ENCODE data around the gene TRABD2A. TPM values are rescaled to one million over a fixed set of nuclear protein-coding genes. Genes with fewer than 3 reads are reported as not detected.

Gene TRABD2A
- total RNA-seq, 1 donor from 2014 or later: 1.0 TPM

DNA sequence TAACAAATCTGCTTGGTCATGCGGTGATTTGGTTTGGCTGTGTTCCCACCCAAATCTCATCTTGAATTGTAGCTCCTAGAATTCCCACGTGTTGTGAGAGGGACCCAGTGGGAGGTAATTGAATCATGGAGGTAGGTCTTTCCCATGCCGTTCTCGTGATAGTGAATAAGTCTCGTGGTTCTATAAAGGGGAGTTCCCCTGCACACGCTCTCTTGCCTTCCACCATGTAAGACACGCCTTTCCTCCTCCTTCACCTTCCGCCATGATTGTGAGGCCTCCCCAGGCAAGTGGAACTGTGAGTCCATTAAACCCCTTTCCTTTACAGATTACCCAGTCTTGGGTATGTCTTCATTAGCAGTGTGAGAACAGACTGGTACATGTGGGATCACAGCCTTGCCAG lies 36.7 kb downstream of the TRABD2A start:
- no peak overlapping the region for H3K4me3 ChIP-seq (ENCODE audit: low read length in 3 of 3)
- no peak overlapping the region for H3K9ac ChIP-seq (ENCODE audit: low read depth in 1 of 3, low read length in 3 of 3)
- H3K9me3 ChIP-seq (ENCODE audit: control insufficient read depth in 3 of 3, low read length in 3 of 3): no peaks in the 10 kb centered on the region
- H3K27ac ChIP-seq (ENCODE audit: low read depth, low read length): no peak overlapping the region
- H3K36me3 ChIP-seq (ENCODE audit: control insufficient read depth in 3 of 3, insufficient read depth in 3 of 3, low read length in 3 of 3): no peaks in the 10 kb centered on the region
- peaks cover 0 to 4% (median 0%) of the 10 kb centered on the region in 3 donors for H3K27me3 ChIP-seq (ENCODE audit: control insufficient read depth in 3 of 3, insufficient read depth in 3 of 3, low read length in 3 of 3)
- H3K4me1 ChIP-seq (ENCODE audit: control insufficient read depth in 3 of 3, insufficient read depth in 3 of 3, low read length in 3 of 3): peaks cover 0 to 4% (median 0%) of the 10 kb centered on the region in 3 donors

DNA sequence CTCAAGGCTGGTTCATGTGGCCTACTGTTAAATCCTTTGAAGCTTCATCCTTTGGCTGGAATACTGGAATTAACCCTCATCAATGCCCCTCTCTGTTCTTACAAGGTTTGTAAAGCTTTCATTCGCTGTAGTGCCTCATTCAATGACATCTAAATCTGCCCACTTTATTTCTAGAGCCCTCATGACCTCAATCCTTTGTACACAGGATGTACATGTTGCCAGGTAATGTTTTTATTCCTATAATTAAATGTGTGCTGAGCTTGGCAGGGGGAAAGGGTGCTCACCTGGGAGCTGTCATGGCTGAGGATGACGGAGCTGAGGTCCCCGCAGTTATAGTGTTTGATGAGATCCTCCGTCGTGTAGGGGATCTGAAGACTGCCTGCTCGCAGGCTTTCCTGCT lies 39.3 kb downstream of the TRABD2A start:
- Histone ChIP-seq H3K4me1 (ENCODE audit: control insufficient read depth in 3 of 3, insufficient read depth in 3 of 3, low read length in 3 of 3) (no peaks in the 10 kb centered on the region), H3K27ac (ENCODE audit: low read depth, low read length) (no peak overlapping the region), H3K27me3 (ENCODE audit: control insufficient read depth in 3 of 3, insufficient read depth in 3 of 3, low read length in 3 of 3) (peaks cover 0 to 4% (median 0%) of the 10 kb centered on the region in 3 donors), H3K36me3 (ENCODE audit: control insufficient read depth in 3 of 3, insufficient read depth in 3 of 3, low read length in 3 of 3) (no peaks in the 10 kb centered on the region), H3K4me3 (ENCODE audit: low read length in 3 of 3) (no peak overlapping the region), H3K9ac (ENCODE audit: low read depth in 1 of 3, low read length in 3 of 3) (no peak overlapping the region), H3K9me3 (ENCODE audit: control insufficient read depth in 3 of 3, low read length in 3 of 3) (no peaks in the 10 kb centered on the region)

DNA sequence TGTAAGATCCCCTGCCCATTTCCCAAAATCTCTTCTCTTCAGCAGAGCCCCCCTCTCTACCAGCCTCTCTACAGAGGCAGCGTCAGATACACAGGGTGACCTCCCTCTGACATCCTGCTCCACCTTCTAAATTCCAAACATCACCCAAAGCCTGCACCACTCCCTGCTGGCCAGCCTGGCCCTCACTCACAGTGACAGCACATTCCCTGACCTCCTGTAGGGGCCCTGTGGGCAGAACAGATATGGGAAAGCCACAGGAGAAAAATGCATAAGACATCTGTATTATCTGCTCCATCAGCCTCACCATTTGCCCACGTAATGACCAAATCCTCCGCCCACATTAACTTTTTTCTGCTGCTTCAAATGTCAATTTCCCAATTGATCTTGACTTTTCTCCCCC lies 40.6 kb downstream of the TRABD2A start:
- peaks cover 0 to 4% (median 0%) of the 10 kb centered on the region in 3 donors for H3K27me3 ChIP-seq (ENCODE audit: control insufficient read depth in 3 of 3, insufficient read depth in 3 of 3, low read length in 3 of 3)
- no peak overlapping the region for H3K9ac ChIP-seq (ENCODE audit: low read depth in 1 of 3, low read length in 3 of 3)
- H3K36me3 ChIP-seq (ENCODE audit: control insufficient read depth in 3 of 3, insufficient read depth in 3 of 3, low read length in 3 of 3): no peaks in the 10 kb centered on the region
- H3K27ac ChIP-seq (ENCODE audit: low read depth, low read length): no peak overlapping the region
- peaks cover 0 to 4% (median 0%) of the 10 kb centered on the region in 3 donors for H3K9me3 ChIP-seq (ENCODE audit: control insufficient read depth in 3 of 3, low read length in 3 of 3)
- H3K4me3 ChIP-seq (ENCODE audit: low read length in 3 of 3): no peak overlapping the region
- no peaks in the 10 kb centered on the region for H3K4me1 ChIP-seq (ENCODE audit: control insufficient read depth in 3 of 3, insufficient read depth in 3 of 3, low read length in 3 of 3)

DNA sequence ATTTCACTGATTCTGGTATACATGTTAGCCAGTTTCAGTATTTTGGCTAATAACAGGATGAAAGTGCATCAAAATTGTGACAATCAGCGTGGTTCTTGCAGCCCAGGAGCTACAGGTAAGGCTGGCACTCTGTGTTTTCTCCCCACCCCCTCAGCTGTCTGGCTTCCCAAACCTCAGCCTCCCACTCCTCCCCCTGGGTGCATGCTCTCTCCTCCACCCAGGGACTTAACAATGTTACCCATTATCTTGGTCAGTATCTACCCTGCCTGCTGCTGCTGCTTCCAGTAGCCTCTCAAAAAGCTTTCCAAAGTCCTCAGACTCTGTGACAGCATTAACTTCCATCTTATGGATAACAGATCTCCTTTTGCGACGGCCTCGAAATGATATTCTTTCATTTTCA lies 41.0 kb downstream of the TRABD2A start:
- H3K27ac ChIP-seq (ENCODE audit: low read depth, low read length): no peak overlapping the region
- H3K36me3 ChIP-seq (ENCODE audit: control insufficient read depth in 3 of 3, insufficient read depth in 3 of 3, low read length in 3 of 3): no peaks in the 10 kb centered on the region
- no peaks in the 10 kb centered on the region for H3K4me1 ChIP-seq (ENCODE audit: control insufficient read depth in 3 of 3, insufficient read depth in 3 of 3, low read length in 3 of 3)
- peaks cover 0 to 4% (median 0%) of the 10 kb centered on the region in 3 donors for H3K9me3 ChIP-seq (ENCODE audit: control insufficient read depth in 3 of 3, low read length in 3 of 3)
- H3K4me3 ChIP-seq (ENCODE audit: low read length in 3 of 3): no peak overlapping the region
- peaks cover 0 to 4% (median 0%) of the 10 kb centered on the region in 3 donors for H3K27me3 ChIP-seq (ENCODE audit: control insufficient read depth in 3 of 3, insufficient read depth in 3 of 3, low read length in 3 of 3)
- H3K9ac ChIP-seq (ENCODE audit: low read depth in 1 of 3, low read length in 3 of 3): no peak overlapping the region

DNA sequence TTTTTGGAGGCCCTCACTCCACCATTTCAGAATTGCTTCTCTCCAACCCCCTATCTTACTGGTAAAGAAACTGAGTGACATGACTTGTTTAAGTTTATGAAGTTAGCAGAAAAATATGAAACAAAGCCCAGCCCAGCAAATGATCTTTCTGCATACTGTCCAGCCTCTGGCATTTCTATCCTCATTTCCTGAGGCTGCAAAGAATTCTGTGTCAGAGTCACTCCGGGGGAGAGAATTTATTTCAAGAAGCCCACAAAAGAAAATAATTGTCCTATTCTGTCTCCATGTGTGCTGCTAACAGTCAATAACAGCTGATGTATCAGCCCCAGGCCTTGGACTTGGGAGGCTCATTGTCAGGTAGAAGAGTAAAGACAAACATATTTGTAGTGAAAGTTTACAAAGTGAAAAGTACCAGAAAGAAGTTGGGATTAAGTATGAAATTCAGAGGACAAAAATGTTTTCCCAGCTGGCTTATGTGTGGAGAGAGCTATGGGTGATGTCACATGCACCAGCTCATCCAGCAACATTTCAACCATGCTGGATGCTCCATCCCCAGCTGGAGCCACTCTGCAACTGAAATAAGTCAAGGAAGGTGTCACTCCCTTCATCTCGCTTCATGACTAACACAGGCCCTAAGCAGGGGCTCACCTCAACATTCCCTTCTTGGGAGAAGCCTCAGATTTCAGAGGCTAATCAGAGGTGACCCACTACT lies 42.3 kb downstream of the TRABD2A start:
- Histone ChIP-seq H3K27me3 (ENCODE audit: control insufficient read depth in 3 of 3, insufficient read depth in 3 of 3, low read length in 3 of 3) (peaks cover 0 to 4% (median 0%) of the 10 kb centered on the region in 3 donors), H3K4me1 (ENCODE audit: control insufficient read depth in 3 of 3, insufficient read depth in 3 of 3, low read length in 3 of 3) (no peaks in the 10 kb centered on the region), H3K9ac (ENCODE audit: low read depth in 1 of 3, low read length in 3 of 3) (no peak overlapping the region), H3K27ac (ENCODE audit: low read depth, low read length) (no peak overlapping the region), H3K36me3 (ENCODE audit: control insufficient read depth in 3 of 3, insufficient read depth in 3 of 3, low read length in 3 of 3) (no peaks in the 10 kb centered on the region), H3K4me3 (ENCODE audit: low read length in 3 of 3) (no peak overlapping the region), H3K9me3 (ENCODE audit: control insufficient read depth in 3 of 3, low read length in 3 of 3) (peaks cover 0 to 4% (median 0%) of the 10 kb centered on the region in 3 donors)

DNA sequence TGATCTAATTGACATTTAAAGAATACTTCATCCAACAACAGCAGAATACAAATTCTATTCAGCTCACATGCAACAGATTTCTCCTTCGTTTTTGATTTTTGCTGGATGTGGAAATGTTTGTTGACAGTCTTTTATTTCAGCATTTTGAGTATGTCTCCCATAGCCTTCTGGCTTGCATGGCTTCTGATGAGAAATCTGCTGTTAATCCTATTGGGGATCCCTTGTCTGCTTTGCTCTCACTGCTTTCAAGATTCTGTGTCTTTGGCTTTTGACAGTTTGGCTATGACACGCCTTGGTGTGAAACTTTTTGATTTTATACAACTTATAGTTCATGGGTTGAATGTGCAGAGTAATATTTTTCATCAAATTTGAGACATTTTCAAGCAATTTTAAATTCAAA lies 44.7 kb downstream of the TRABD2A start:
- Histone ChIP-seq H3K4me3 (ENCODE audit: low read length in 3 of 3) (no peak overlapping the region), H3K4me1 (ENCODE audit: control insufficient read depth in 3 of 3, insufficient read depth in 3 of 3, low read length in 3 of 3) (no peaks in the 10 kb centered on the region), H3K9ac (ENCODE audit: low read depth in 1 of 3, low read length in 3 of 3) (no peak overlapping the region), H3K9me3 (ENCODE audit: control insufficient read depth in 3 of 3, low read length in 3 of 3) (peaks cover 0 to 4% (median 0%) of the 10 kb centered on the region in 3 donors), H3K36me3 (ENCODE audit: control insufficient read depth in 3 of 3, insufficient read depth in 3 of 3, low read length in 3 of 3) (no peaks in the 10 kb centered on the region), H3K27me3 (ENCODE audit: control insufficient read depth in 3 of 3, insufficient read depth in 3 of 3, low read length in 3 of 3) (peaks cover 0 to 4% (median 0%) of the 10 kb centered on the region in 3 donors), H3K27ac (ENCODE audit: low read depth, low read length) (no peak overlapping the region)

DNA sequence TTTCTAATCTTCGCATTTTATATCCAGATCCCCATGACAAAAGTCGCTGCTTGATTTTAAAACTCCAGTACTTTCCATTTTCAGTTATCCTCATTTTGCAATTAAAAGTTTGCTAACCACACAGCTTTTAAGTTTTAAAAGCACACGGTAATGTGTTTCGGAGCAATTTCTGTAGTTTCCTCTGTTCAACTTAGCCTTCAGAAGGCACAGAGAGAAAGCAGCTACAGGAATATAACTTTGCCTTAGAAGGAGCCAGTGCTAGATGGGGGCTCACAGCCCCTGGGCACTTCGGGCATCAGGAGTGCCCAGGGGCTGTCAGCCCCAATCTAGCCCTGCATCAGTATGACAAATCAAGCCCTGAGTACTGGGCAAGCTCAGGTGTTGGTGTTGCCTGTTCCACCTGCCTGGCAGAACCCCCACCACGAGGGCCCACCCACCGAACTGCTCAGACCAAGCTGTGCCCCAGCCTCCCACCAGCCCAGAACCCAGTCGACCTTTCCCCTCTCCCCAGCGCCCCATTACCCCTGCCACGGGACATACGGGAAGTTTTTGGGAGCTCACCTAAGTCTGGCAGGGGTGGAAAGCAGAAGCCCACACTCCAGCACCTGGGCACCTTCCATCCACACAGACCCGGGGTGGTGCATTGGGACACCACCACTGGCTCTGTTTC lies 47.3 kb downstream of the TRABD2A start:
- H3K9ac ChIP-seq (ENCODE audit: low read depth in 1 of 3, low read length in 3 of 3): no peak overlapping the region
- H3K27ac ChIP-seq (ENCODE audit: low read depth, low read length): no peak overlapping the region
- H3K4me1 ChIP-seq (ENCODE audit: control insufficient read depth in 3 of 3, insufficient read depth in 3 of 3, low read length in 3 of 3): no peaks in the 10 kb centered on the region

DNA sequence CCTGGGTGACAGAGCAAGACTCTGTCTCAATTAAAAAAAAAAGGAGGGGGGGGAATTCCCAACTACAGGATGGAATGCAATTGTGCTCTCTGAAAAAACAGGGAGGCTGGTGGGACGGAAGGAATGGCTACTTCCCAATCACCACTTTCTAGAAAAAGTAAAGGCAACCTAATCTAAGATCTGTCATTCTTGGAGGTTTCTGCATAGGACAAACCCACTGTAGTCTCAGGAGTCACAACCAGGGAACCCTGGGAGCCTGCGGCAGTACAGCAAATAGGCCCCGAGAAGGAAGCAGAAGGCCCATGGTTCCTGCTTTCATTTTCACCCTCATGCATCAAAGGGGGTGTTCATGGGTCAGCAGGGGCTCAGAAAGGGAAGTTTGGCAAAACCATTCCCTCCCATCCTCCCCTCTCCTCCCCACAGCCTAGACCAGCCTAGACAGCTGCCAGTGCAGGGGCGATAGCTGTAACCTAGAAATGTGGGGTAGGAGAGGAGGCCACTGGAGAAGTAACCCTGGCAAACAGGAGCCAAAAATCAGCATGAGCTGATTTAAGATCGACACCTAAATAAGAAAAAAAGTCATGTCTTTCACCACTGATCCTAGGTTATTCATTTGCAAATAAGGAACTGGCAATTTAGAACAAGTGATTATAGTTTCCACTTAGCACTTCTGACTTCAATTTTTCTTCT lies 48.0 kb downstream of the TRABD2A start:
- H3K27me3 ChIP-seq (ENCODE audit: control insufficient read depth in 3 of 3, insufficient read depth in 3 of 3, low read length in 3 of 3): peaks cover 4 to 13% (median 6%) of the 10 kb centered on the region in 3 donors
- H3K27ac ChIP-seq (ENCODE audit: low read depth, low read length): no peak overlapping the region
- H3K4me1 ChIP-seq (ENCODE audit: control insufficient read depth in 3 of 3, insufficient read depth in 3 of 3, low read length in 3 of 3): no peaks in the 10 kb centered on the region
- no peak overlapping the region for H3K4me3 ChIP-seq (ENCODE audit: low read length in 3 of 3)
- no peaks in the 10 kb centered on the region for H3K36me3 ChIP-seq (ENCODE audit: control insufficient read depth in 3 of 3, insufficient read depth in 3 of 3, low read length in 3 of 3)
- H3K9me3 ChIP-seq (ENCODE audit: control insufficient read depth in 3 of 3, low read length in 3 of 3): peaks cover 0 to 4% (median 0%) of the 10 kb centered on the region in 3 donors
- no peak overlapping the region for H3K9ac ChIP-seq (ENCODE audit: low read depth in 1 of 3, low read length in 3 of 3)

More for the DNA sequence above, 47.3 kb downstream of the TRABD2A start:
- no peaks in the 10 kb centered on the region for H3K36me3 ChIP-seq (ENCODE audit: control insufficient read depth in 3 of 3, insufficient read depth in 3 of 3, low read length in 3 of 3)
- H3K27me3 ChIP-seq (ENCODE audit: control insufficient read depth in 3 of 3, insufficient read depth in 3 of 3, low read length in 3 of 3): peaks cover 4 to 9% (median 6%) of the 10 kb centered on the region in 3 donors
- no peak overlapping the region for H3K4me3 ChIP-seq (ENCODE audit: low read length in 3 of 3)
- peaks cover 0 to 4% (median 0%) of the 10 kb centered on the region in 3 donors for H3K9me3 ChIP-seq (ENCODE audit: control insufficient read depth in 3 of 3, low read length in 3 of 3)

DNA sequence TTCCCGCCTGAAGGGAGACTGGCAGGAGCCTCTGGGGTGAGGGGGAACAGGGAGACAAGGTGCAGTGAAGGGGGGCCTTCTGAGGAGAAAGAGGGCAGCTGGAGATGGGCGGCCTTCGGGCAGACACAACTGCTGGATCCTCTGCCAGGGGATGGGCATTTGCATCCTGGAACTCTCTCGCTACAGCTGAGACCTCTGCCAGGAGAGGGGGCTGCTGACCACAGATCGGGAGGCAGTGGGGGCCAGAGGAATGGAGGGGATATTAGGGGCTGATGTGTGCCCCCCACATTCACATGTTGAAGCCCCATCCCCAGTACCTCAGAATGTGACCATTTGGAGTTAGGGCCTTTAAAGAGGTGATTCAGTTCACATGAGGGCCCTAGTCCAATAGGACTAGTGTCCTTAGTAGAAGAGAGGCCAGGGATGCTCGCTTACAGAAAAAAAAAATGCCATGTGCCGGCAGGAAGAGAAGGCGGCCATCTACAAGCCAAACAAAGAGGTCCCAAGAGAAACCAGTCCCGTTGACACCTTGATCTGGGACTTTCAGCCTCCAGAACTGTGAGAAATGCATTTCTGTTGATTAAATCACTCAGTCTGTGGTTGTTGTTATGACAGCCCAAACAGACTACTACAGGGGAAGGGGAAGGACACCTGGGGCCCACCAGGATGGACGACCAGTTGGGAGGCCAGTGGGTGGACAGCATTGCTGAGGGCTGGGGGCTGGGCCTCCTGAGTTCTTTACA lies 50.0 kb downstream of the TRABD2A start:
- Histone ChIP-seq H3K4me1 (ENCODE audit: control insufficient read depth in 3 of 3, insufficient read depth in 3 of 3, low read length in 3 of 3) (no peaks in the 10 kb centered on the region), H3K27me3 (ENCODE audit: control insufficient read depth in 3 of 3, insufficient read depth in 3 of 3, low read length in 3 of 3) (peaks cover 4 to 13% (median 6%) of the 10 kb centered on the region in 3 donors), H3K27ac (ENCODE audit: low read depth, low read length) (no peak overlapping the region)

More for the DNA sequence above, 50.0 kb downstream of the TRABD2A start:
- Histone ChIP-seq H3K36me3 (ENCODE audit: control insufficient read depth in 3 of 3, insufficient read depth in 3 of 3, low read length in 3 of 3) (no peaks in the 10 kb centered on the region), H3K9me3 (ENCODE audit: control insufficient read depth in 3 of 3, low read length in 3 of 3) (peaks cover 0 to 4% (median 0%) of the 10 kb centered on the region in 3 donors), H3K9ac (ENCODE audit: low read depth in 1 of 3, low read length in 3 of 3) (no peak overlapping the region), H3K4me3 (ENCODE audit: low read length in 3 of 3) (no peak overlapping the region)

All from skeletal muscle tissue (tissue), 4 donors.